ENCODE data around the gene KIFBP. TPM values are rescaled to one million over a fixed set of nuclear protein-coding genes. Genes with fewer than 3 reads are reported as not detected.

The KIFBP gene
- total RNA-seq, 4 donors from 2014 or later = 33.7 to 65.4 (median 48.8) TPM

GRCh38 chr10:69062901-69063300 is 74.3 kb downstream of the KIFBP start:
- TF ChIP-seq EP300 (IDR thresholded peaks at IDR 0.05) (no peak), POLR2AphosphoS5 (IDR thresholded peaks at IDR 0.05) (no peak), CTCF (IDR thresholded peaks at IDR 0.05) (no peak), POLR2A (IDR thresholded peaks at IDR 0.05) (no peak)
- 81 to 83% methylated on average over 1 to 5 of the region's 5 CpGs for WGBS, 2 donors (ENCODE audit: low coverage in 1 of 2)
- Histone ChIP-seq H3K36me3 (no peaks in the 10 kb centered on the region), H3K27me3 (peaks cover 11% of the 10 kb centered on the region), H3K9me3 (no peaks in the 10 kb centered on the region), H3K27ac (peak overlapping the region in 2 of 4 donors; percentile 78 to 83), H3K4me3 (no peak overlapping the region), H3K4me1 (peaks cover 0 to 14% (median 3%) of the 10 kb centered on the region in 3 donors)
- no peak for ATAC-seq

GRCh38 chr10:69064762-69065328 is 76.2 kb downstream of the KIFBP start:
- Histone ChIP-seq H3K36me3 (no peaks in the 10 kb centered on the region), H3K4me3 (no peak overlapping the region), H3K4me1 (peaks cover 0 to 14% (median 3%) of the 10 kb centered on the region in 3 donors), H3K9me3 (no peaks in the 10 kb centered on the region), H3K27me3 (peaks cover 11% of the 10 kb centered on the region), H3K27ac (peak overlapping the region in 2 of 4 donors; percentile 7 to 52)
- TF ChIP-seq POLR2A (IDR thresholded peaks at IDR 0.05) (no peak), POLR2AphosphoS5 (IDR thresholded peaks at IDR 0.05) (no peak), EP300 (IDR thresholded peaks at IDR 0.05) (no peak), CTCF (IDR thresholded peaks at IDR 0.05) (no peak)
- WGBS, 2 donors (ENCODE audit: low coverage in 1 of 2) = 69 to 75% methylated on average over 2 to 5 of the region's 6 CpGs
- no peak for ATAC-seq

- TF ChIP-seq CTCF (IDR thresholded peaks at IDR 0.05) (no peak), POLR2A (IDR thresholded peaks at IDR 0.05) (no peak), POLR2AphosphoS5 (IDR thresholded peaks at IDR 0.05) (no peak), EP300 (IDR thresholded peaks at IDR 0.05) (no peak)
- peaks cover 11% of the 10 kb centered on the region for H3K27me3 ChIP-seq
- 48 to 51% methylated on average over 4 to 5 of the region's 8 CpGs for WGBS, 2 donors (ENCODE audit: low coverage in 1 of 2)
- no peak overlapping the region for H3K4me3 ChIP-seq
- no peaks in the 10 kb centered on the region for H3K36me3 ChIP-seq
- no peak for ATAC-seq
- peak overlapping the region in 2 of 4 donors; percentile 7 to 52 for H3K27ac ChIP-seq
- peaks cover 0 to 14% (median 3%) of the 10 kb centered on the region in 3 donors for H3K4me1 ChIP-seq
- H3K9me3 ChIP-seq = no peaks in the 10 kb centered on the region
These were observed 77.1 kb downstream of the KIFBP start for GRCh38 chr10:69065406-69066361.

Other genes starting within 250 kb of the KIFBP start
- 10 to 100 TPM; 11.4 to 38.0 (median 15.4) TPM for gene STOX1, start 161.3 kb upstream of the KIFBP start, total RNA-seq
- 10 to 100 TPM; 43.5 to 57.6 (median 50.3) TPM for gene DDX50, start 87.5 kb upstream of the KIFBP start, total RNA-seq
- gene DDX21, start 32.6 kb upstream of the KIFBP start, total RNA-seq = 10 to 100 TPM; 28.1 to 78.6 (median 34.9) TPM
- gene SRGN, start 99.3 kb downstream of the KIFBP start, total RNA-seq = 100 to 1,000 TPM in 2 of 4 donors, 10 to 100 TPM in 2; 14.9 to 143 (median 97.8) TPM
- 10 to 100 TPM; 34.1 to 51.5 (median 39.4) TPM for gene VPS26A, start 135.4 kb downstream of the KIFBP start, total RNA-seq
- 10 to 100 TPM; 18.2 to 20.9 (median 19.8) TPM for gene SUPV3L1, start 191.4 kb downstream of the KIFBP start, total RNA-seq
- under 1 TPM in 1 of 4 donors, not detected in 3; 0.27 TPM for gene HKDC1, start 231.5 kb downstream of the KIFBP start, total RNA-seq